Esophagus squamous epithelium (tissue), 5 donors: ENCODE measurements around the gene CCDC187. TPM values are rescaled to one million over a fixed set of nuclear protein-coding genes. Genes with fewer than 3 reads are reported as not detected.

ENCODE experiments used
- DNase-seq: peaks from one replicate; lab custom pipeline; 2025; lab: John Stamatoyannopoulos, UW
- H3K27ac ChIP-seq, 4 donors: fragments of 200-600 bp; sonication (generic); one replicate each; pipeline ENCODE4 v1.5.1; 2016 to 2019; ENCODE audit warnings: mild to moderate bottlenecking in 1 of 4
- H3K27me3 ChIP-seq, 4 donors: fragments of 200-600 bp; sonication (generic); 1 replicate in 3 of 4; 2 replicates in 1 of 4; pipeline versions ENCODE4 v1.5.1 to v1.6.0; 2017 to 2021; ENCODE audit warnings: antibody characterized with exemption in 1 of 4
- H3K36me3 ChIP-seq, 3 donors: fragments of 200-600 bp; sonication (generic); one replicate each; pipeline ENCODE4 v1.5.1; 2016 to 2019
- H3K4me1 ChIP-seq, 3 donors: fragments of 200-600 bp; sonication (generic); one replicate each; pipeline ENCODE4 v1.5.1; 2017 to 2019
- H3K4me3 ChIP-seq, 4 donors: fragments of 200-600 bp; sonication (generic); 1 replicate in 3 of 4; 2 replicates in 1 of 4; pipeline ENCODE4 v1.5.1; 2016 to 2019; ENCODE audit warnings: mild to moderate bottlenecking in 2 of 4, moderate library complexity in 1 of 4
- H3K9me3 ChIP-seq, 3 donors: fragments of 200-600 bp; sonication (generic); one replicate each; pipeline ENCODE4 v1.5.1; 2016 to 2019
- CTCF ChIP-seq, 6 experiments: fragments of 450-650 bp in 4 of 6; fragments of 200-600 bp in 2 of 6; sonication (generic) in 2 of 6; IDR thresholded peaks; one replicate each; pipeline ENCODE4 v1.5.1; 2016 to 2019; ENCODE audit warnings: antibody characterized with exemption in 6 of 6, mild to moderate bottlenecking in 4 of 6, moderate library complexity in 4 of 6
- POLR2A ChIP-seq, 4 donors: fragments of 450-650 bp; IDR thresholded peaks; one replicate each; pipeline ENCODE4 v1.6.1; 2017; ENCODE audit warnings: antibody characterized with exemption in 4 of 4, mild to moderate bottlenecking in 4 of 4, moderate library complexity in 3 of 4
- WGBS, 2 donors: methylation state at CpG; one replicate each; pipeline ENCODE4 v1.1.5; 2018; 5-methylcytosine and 5-hydroxymethylcytosine counted together
- intact Hi-C: fragments of 100-400 bp; cut with DNase I; formaldehyde crosslinking; loops from one replicate; pipeline ENCODE4 v1.15.0; 2022
- total RNA-seq, 4 donors: library from RNA; depleted of rRNA; stranded (reverse); fragments of >200 nt; gene quantifications; one replicate each; pipeline ENCODE4 v1.1.0, GENCODE V29; 2016
- donor health status: DM: yes; HTN: yes; CAD: no.

Gene CCDC187
- total RNA-seq, 4 donors from 2014 or later, result not detected

- Histone ChIP-seq H3K4me3 (no peak overlapping the region), H3K36me3 (no peaks in the 10 kb centered on the region), H3K9me3 (peaks cover 0 to 18% (median 11%) of the 10 kb centered on the region in 3 donors), H3K4me1 (peaks cover 0 to 22% (median 0%) of the 10 kb centered on the region in 3 donors), H3K27me3 (peaks cover 0 to 43% (median 0%) of the 10 kb centered on the region in 4 donors), H3K27ac (no peak overlapping the region)
- no peak for DNase-seq
- TF ChIP-seq POLR2A (IDR thresholded peaks at IDR 0.05) (no peak), CTCF (IDR thresholded peaks at IDR 0.05) (no peak)
- 20% methylated on average over 1 of the region's 10 CpGs; no CpG with 5 or more reads in 1 of the 2 donors for WGBS, 2 donors
- intact Hi-C loops, result no loop called here
These were observed 8.1 kb upstream of the CCDC187 start for GRCh38 chr9:136312009-136312375.

GRCh38 chr9:136311051-136312008, 7.4 kb upstream of the CCDC187 start:
- no peak for DNase-seq
- Histone ChIP-seq H3K4me3 (no peak overlapping the region), H3K27me3 (peaks cover 0 to 50% (median 0%) of the 10 kb centered on the region in 4 donors), H3K27ac (no peak overlapping the region), H3K36me3 (no peaks in the 10 kb centered on the region), H3K9me3 (peaks cover 0 to 18% (median 11%) of the 10 kb centered on the region in 3 donors), H3K4me1 (peaks cover 0 to 22% (median 0%) of the 10 kb centered on the region in 3 donors)
- TF ChIP-seq POLR2A (IDR thresholded peaks at IDR 0.05) (no peak), CTCF (IDR thresholded peaks at IDR 0.05) (no peak)
- 0% methylated on average over 2 of the region's 23 CpGs; no CpG with 5 or more reads in 1 of the 2 donors for WGBS, 2 donors
- intact Hi-C loops, result no loop called here

GRCh38 chr9:136310273-136311030, 6.6 kb upstream of the CCDC187 start:
- TF ChIP-seq CTCF (IDR thresholded peaks at IDR 0.05) (no peak), POLR2A (IDR thresholded peaks at IDR 0.05) (no peak)
- no peak for DNase-seq
- 32 to 57% methylated on average over 5 to 8 of the region's 28 CpGs for WGBS, 2 donors
- intact Hi-C loops, result no loop called here
- no peak overlapping the region for H3K27ac ChIP-seq
- H3K9me3 ChIP-seq, result peaks cover 0 to 14% (median 11%) of the 10 kb centered on the region in 3 donors
- H3K36me3 ChIP-seq, result no peaks in the 10 kb centered on the region
- H3K27me3 ChIP-seq, result peaks cover 0 to 58% (median 0%) of the 10 kb centered on the region in 4 donors
- peaks cover 0 to 22% (median 0%) of the 10 kb centered on the region in 3 donors for H3K4me1 ChIP-seq
- H3K4me3 ChIP-seq, result no peak overlapping the region

GRCh38 chr9:136309806-136310220, 5.9 kb upstream of the CCDC187 start:
- H3K36me3 ChIP-seq, result no peaks in the 10 kb centered on the region
- no peak overlapping the region for H3K27ac ChIP-seq
- H3K4me1 ChIP-seq, result peaks cover 0 to 22% (median 0%) of the 10 kb centered on the region in 3 donors
- no peak for DNase-seq
- 81 to 88% methylated on average over 2 to 5 of the region's 5 CpGs for WGBS, 2 donors
- peaks cover 0 to 8% (median 5%) of the 10 kb centered on the region in 3 donors for H3K9me3 ChIP-seq
- H3K27me3 ChIP-seq, result peaks cover 0 to 64% (median 0%) of the 10 kb centered on the region in 4 donors
- H3K4me3 ChIP-seq, result no peak overlapping the region
- intact Hi-C loops, result no loop called here
- TF ChIP-seq POLR2A (IDR thresholded peaks at IDR 0.05) (no peak), CTCF (IDR thresholded peaks at IDR 0.05) (no peak)
